ENCODE data around the gene PPM1N. TPM values are rescaled to one million over a fixed set of nuclear protein-coding genes. Genes with fewer than 3 reads are reported as not detected.

The PPM1N gene
- polyA plus RNA-seq, 1 donor, result 1.0 TPM

GRCh38 chr19:45462174-45462573 is 36.1 kb upstream of the PPM1N start:
- DNase-seq, result no peak
- Histone ChIP-seq H3K27ac (ENCODE audit: low read length) (no peak overlapping the region), H3K4me1 (ENCODE audit: control insufficient read depth, insufficient read depth, low read length) (peaks cover 3% of the 10 kb centered on the region), H3K27me3 (ENCODE audit: control insufficient read depth, insufficient read depth, low read length) (peaks cover 13% of the 10 kb centered on the region), H3K4me3 (ENCODE audit: low read length) (no peak overlapping the region), H3K36me3 (ENCODE audit: control insufficient read depth, insufficient read depth, low read length) (no peaks in the 10 kb centered on the region), H3K9me3 (ENCODE audit: control insufficient read depth, low read depth, low read length) (no peaks in the 10 kb centered on the region)
- WGBS (ENCODE audit: insufficient coverage, low lambda C conversion rate), result no CpG with 5 or more reads among the region's 4 CpGs

GRCh38 chr19:45463241-45463640 is 35.0 kb upstream of the PPM1N start:
- no peaks in the 10 kb centered on the region for H3K9me3 ChIP-seq (ENCODE audit: control insufficient read depth, low read depth, low read length)
- H3K27me3 ChIP-seq (ENCODE audit: control insufficient read depth, insufficient read depth, low read length), result peaks cover 15% of the 10 kb centered on the region
- no peak overlapping the region for H3K27ac ChIP-seq (ENCODE audit: low read length)
- no peak overlapping the region for H3K4me3 ChIP-seq (ENCODE audit: low read length)
- H3K36me3 ChIP-seq (ENCODE audit: control insufficient read depth, insufficient read depth, low read length), result no peaks in the 10 kb centered on the region
- peaks cover 9% of the 10 kb centered on the region for H3K4me1 ChIP-seq (ENCODE audit: control insufficient read depth, insufficient read depth, low read length)
- no CpG with 5 or more reads among the region's 4 CpGs for WGBS (ENCODE audit: insufficient coverage, low lambda C conversion rate)
- no peak for DNase-seq

- Histone ChIP-seq H3K4me1 (ENCODE audit: control insufficient read depth, insufficient read depth, low read length) (peaks cover 15% of the 10 kb centered on the region), H3K27me3 (ENCODE audit: control insufficient read depth, insufficient read depth, low read length) (peaks cover 15% of the 10 kb centered on the region), H3K4me3 (ENCODE audit: low read length) (no peak overlapping the region), H3K27ac (ENCODE audit: low read length) (no peak overlapping the region), H3K9me3 (ENCODE audit: control insufficient read depth, low read depth, low read length) (no peaks in the 10 kb centered on the region), H3K36me3 (ENCODE audit: control insufficient read depth, insufficient read depth, low read length) (no peaks in the 10 kb centered on the region)
- WGBS (ENCODE audit: insufficient coverage, low lambda C conversion rate), result no CpG with 5 or more reads among the region's 2 CpGs
- DNase-seq, result no peak
Observed at GRCh38 chr19:45464274-45464673, 34.0 kb upstream of the PPM1N start.

GRCh38 chr19:45464852-45465441 is 33.3 kb upstream of the PPM1N start:
- Histone ChIP-seq H3K9me3 (ENCODE audit: control insufficient read depth, low read depth, low read length) (no peaks in the 10 kb centered on the region), H3K36me3 (ENCODE audit: control insufficient read depth, insufficient read depth, low read length) (no peaks in the 10 kb centered on the region), H3K4me1 (ENCODE audit: control insufficient read depth, insufficient read depth, low read length) (peaks cover 17% of the 10 kb centered on the region), H3K27me3 (ENCODE audit: control insufficient read depth, insufficient read depth, low read length) (peaks cover 15% of the 10 kb centered on the region), H3K4me3 (ENCODE audit: low read length) (no peak overlapping the region), H3K27ac (ENCODE audit: low read length) (no peak overlapping the region)
- WGBS (ENCODE audit: insufficient coverage, low lambda C conversion rate), result no CpG with 5 or more reads among the region's 8 CpGs
- no peak for DNase-seq

- H3K4me3 ChIP-seq (ENCODE audit: low read length), result peak overlapping the region; percentile 88
- no peaks in the 10 kb centered on the region for H3K9me3 ChIP-seq (ENCODE audit: control insufficient read depth, low read depth, low read length)
- H3K4me1 ChIP-seq (ENCODE audit: control insufficient read depth, insufficient read depth, low read length), result peaks cover 21% of the 10 kb centered on the region
- H3K27me3 ChIP-seq (ENCODE audit: control insufficient read depth, insufficient read depth, low read length), result peaks cover 22% of the 10 kb centered on the region
- DNase-seq, result no peak
- no peak overlapping the region for H3K27ac ChIP-seq (ENCODE audit: low read length)
- H3K36me3 ChIP-seq (ENCODE audit: control insufficient read depth, insufficient read depth, low read length), result no peaks in the 10 kb centered on the region
- no CpG with 5 or more reads among the region's 11 CpGs for WGBS (ENCODE audit: insufficient coverage, low lambda C conversion rate)
Observed at GRCh38 chr19:45467115-45467455, 31.2 kb upstream of the PPM1N start.

GRCh38 chr19:45467456-45468158 is 30.6 kb upstream of the PPM1N start, which contains the start of gene FOSB:
TSS of gene FOSB (plus strand) at chr19:45467996. CDS start at chr19:45468587, 591 bp downstream.
- peaks cover 26% of the 10 kb centered on the region for H3K27me3 ChIP-seq (ENCODE audit: control insufficient read depth, insufficient read depth, low read length)
- peak within 1 kb of the TSS; percentile 96 for H3K27ac ChIP-seq (ENCODE audit: low read length)
- H3K36me3 ChIP-seq (ENCODE audit: control insufficient read depth, insufficient read depth, low read length), result no peaks in the 10 kb centered on the region
- WGBS (ENCODE audit: insufficient coverage, low lambda C conversion rate), result no CpG with 5 or more reads among the region's 56 CpGs
- no peaks in the 10 kb centered on the region for H3K9me3 ChIP-seq (ENCODE audit: control insufficient read depth, low read depth, low read length)
- H3K4me3 ChIP-seq (ENCODE audit: low read length), result peak within 1 kb of the TSS; percentile 88
- H3K4me1 ChIP-seq (ENCODE audit: control insufficient read depth, insufficient read depth, low read length), result peaks cover 23% of the 10 kb centered on the region
- DNase-seq, result peak; percentile 92 to 94

GRCh38 chr19:45468159-45468651 is 30.0 kb upstream of the PPM1N start:
- WGBS (ENCODE audit: insufficient coverage, low lambda C conversion rate), result no CpG with 5 or more reads among the region's 31 CpGs
- H3K4me1 ChIP-seq (ENCODE audit: control insufficient read depth, insufficient read depth, low read length), result peaks cover 23% of the 10 kb centered on the region
- peak in 1 of 2 donors; percentile 35 for DNase-seq

GRCh38 chr19:45468803-45469131 is 29.5 kb upstream of the PPM1N start:
- Histone ChIP-seq H3K27me3 (ENCODE audit: control insufficient read depth, insufficient read depth, low read length) (peaks cover 36% of the 10 kb centered on the region), H3K9me3 (ENCODE audit: control insufficient read depth, low read depth, low read length) (no peaks in the 10 kb centered on the region), H3K36me3 (ENCODE audit: control insufficient read depth, insufficient read depth, low read length) (no peaks in the 10 kb centered on the region), H3K4me3 (ENCODE audit: low read length) (peak overlapping the region; percentile 88), H3K27ac (ENCODE audit: low read length) (peak overlapping the region; percentile 96), H3K4me1 (ENCODE audit: control insufficient read depth, insufficient read depth, low read length) (peaks cover 23% of the 10 kb centered on the region)
- no CpG with 5 or more reads among the region's 19 CpGs for WGBS (ENCODE audit: insufficient coverage, low lambda C conversion rate)
- no peak for DNase-seq

More at GRCh38 chr19:45468159-45468651, 30.0 kb upstream of the PPM1N start:
- H3K36me3 ChIP-seq (ENCODE audit: control insufficient read depth, insufficient read depth, low read length), result no peaks in the 10 kb centered on the region
- peaks cover 31% of the 10 kb centered on the region for H3K27me3 ChIP-seq (ENCODE audit: control insufficient read depth, insufficient read depth, low read length)
- H3K4me3 ChIP-seq (ENCODE audit: low read length), result peak overlapping the region; percentile 88
- H3K27ac ChIP-seq (ENCODE audit: low read length), result peak overlapping the region; percentile 78
- H3K9me3 ChIP-seq (ENCODE audit: control insufficient read depth, low read depth, low read length), result no peaks in the 10 kb centered on the region

GRCh38 chr19:45469132-45469944 is 28.9 kb upstream of the PPM1N start:
- Histone ChIP-seq H3K27me3 (ENCODE audit: control insufficient read depth, insufficient read depth, low read length) (peaks cover 42% of the 10 kb centered on the region), H3K4me3 (ENCODE audit: low read length) (peak overlapping the region; percentile 88), H3K27ac (ENCODE audit: low read length) (peak overlapping the region; percentile 96), H3K4me1 (ENCODE audit: control insufficient read depth, insufficient read depth, low read length) (peaks cover 23% of the 10 kb centered on the region), H3K9me3 (ENCODE audit: control insufficient read depth, low read depth, low read length) (no peaks in the 10 kb centered on the region), H3K36me3 (ENCODE audit: control insufficient read depth, insufficient read depth, low read length) (no peaks in the 10 kb centered on the region)
- WGBS (ENCODE audit: insufficient coverage, low lambda C conversion rate), result no CpG with 5 or more reads among the region's 66 CpGs
- peak; percentile 92 to 95 for DNase-seq

GRCh38 chr19:45469945-45470761 is 28.1 kb upstream of the PPM1N start:
- Histone ChIP-seq H3K4me3 (ENCODE audit: low read length) (peak overlapping the region; percentile 88), H3K36me3 (ENCODE audit: control insufficient read depth, insufficient read depth, low read length) (no peaks in the 10 kb centered on the region), H3K27ac (ENCODE audit: low read length) (peak overlapping the region; percentile 96), H3K4me1 (ENCODE audit: control insufficient read depth, insufficient read depth, low read length) (peaks cover 23% of the 10 kb centered on the region), H3K9me3 (ENCODE audit: control insufficient read depth, low read depth, low read length) (no peaks in the 10 kb centered on the region), H3K27me3 (ENCODE audit: control insufficient read depth, insufficient read depth, low read length) (peaks cover 47% of the 10 kb centered on the region)
- no CpG with 5 or more reads among the region's 33 CpGs for WGBS (ENCODE audit: insufficient coverage, low lambda C conversion rate)
- DNase-seq, result no peak
